DND-41 (cell line): Measurements from ENCODE around the gene FAAP24.
"Not testable (repeated sequence)": the region's sequence is repeated elsewhere in the genome, so short reads cannot be mapped to it uniquely, and the experiment has no call there.

Experiments
- ATAC-seq: fragments of 200-7000 bp; cut with Tn5 transposase; 3 replicates; pipeline ENCODE4 v1.9.1; 2021; ENCODE audit warnings: low read depth; ENCODE audit not compliant: insufficient read depth
- DNase-seq: peaks from one replicate; pipeline ENCODE4 v3.0.0-alpha.2; 2020
- H2AFZ ChIP-seq: 2 replicates; pipeline ENCODE4 v1.6.0; 2012; ENCODE audit warnings: low read depth, low read length
- H3K27ac ChIP-seq: 2 replicates; pipeline ENCODE4 v1.5.1; 2012; ENCODE audit warnings: low read length, inconsistent platforms
- H3K27me3 ChIP-seq: fragments of 200-600 bp; sonication (generic); 2 replicates; pipeline ENCODE4 v1.6.0; 2012; ENCODE audit warnings: low read length, mild to moderate bottlenecking, inconsistent platforms; ENCODE audit not compliant: insufficient read depth, poor library complexity
- H3K36me3 ChIP-seq: 2 replicates; pipeline ENCODE4 v1.5.1; 2012; ENCODE audit warnings: low read length, inconsistent platforms; ENCODE audit not compliant: insufficient read depth
- H3K4me1 ChIP-seq: 2 replicates; pipeline ENCODE4 v1.5.1; 2012; ENCODE audit warnings: mild to moderate bottlenecking, low read length; ENCODE audit not compliant: insufficient read depth
- H3K4me2 ChIP-seq: 2 replicates; pipeline ENCODE4 v1.6.0; 2012; ENCODE audit warnings: mild to moderate bottlenecking, moderate library complexity, low read length, inconsistent platforms; ENCODE audit not compliant: insufficient read depth
- H3K4me3 ChIP-seq, 2 experiments: fragments of 200-600 bp in 1 of 2; shearing (Covaris generic) in 1 of 2; 2 replicates each; pipeline ENCODE4 v1.5.1; 2012 to 2016; ENCODE audit warnings: inconsistent platforms in 2 of 2, low read length in 2 of 2, mild to moderate bottlenecking in 2 of 2, low read depth in 1 of 2, moderate library complexity in 1 of 2
- H3K79me2 ChIP-seq: 2 replicates; pipeline ENCODE4 v1.6.0; 2012; ENCODE audit warnings: low read length, inconsistent platforms; ENCODE audit not compliant: insufficient read depth
- H3K9ac ChIP-seq: 2 replicates; pipeline ENCODE4 v1.6.0; 2012; ENCODE audit warnings: low read depth, mild to moderate bottlenecking, inconsistent platforms, low read length, moderate library complexity
- H3K9me3 ChIP-seq: 2 replicates; pipeline ENCODE4 v1.5.1; 2012; ENCODE audit warnings: low read length, moderate library complexity, mild to moderate bottlenecking, inconsistent platforms; ENCODE audit not compliant: insufficient read depth, severe bottlenecking
- H4K20me1 ChIP-seq: 2 replicates; pipeline ENCODE4 v1.6.0; 2012; ENCODE audit warnings: low read length; ENCODE audit not compliant: insufficient read depth
- EZH2 ChIP-seq: IDR thresholded peaks from 3 replicates; pipeline ENCODE4 v1.6.1; 2012; ENCODE audit warnings: borderline replicate concordance, low read depth, mild to moderate bottlenecking, moderate library complexity, low read length, inconsistent platforms; ENCODE audit not compliant: severe bottlenecking
- TF ChIP-seq, protein P1 (sequence below): IDR thresholded peaks from 2 replicates; pipeline ENCODE4 v1.5.1; 2012; ENCODE audit warnings: borderline replicate concordance, low read length, moderate library complexity, mild to moderate bottlenecking; ENCODE audit not compliant: poor library complexity, severe bottlenecking; ENCODE audit errors: extremely low read depth

FAAP24 gene

DNA sequence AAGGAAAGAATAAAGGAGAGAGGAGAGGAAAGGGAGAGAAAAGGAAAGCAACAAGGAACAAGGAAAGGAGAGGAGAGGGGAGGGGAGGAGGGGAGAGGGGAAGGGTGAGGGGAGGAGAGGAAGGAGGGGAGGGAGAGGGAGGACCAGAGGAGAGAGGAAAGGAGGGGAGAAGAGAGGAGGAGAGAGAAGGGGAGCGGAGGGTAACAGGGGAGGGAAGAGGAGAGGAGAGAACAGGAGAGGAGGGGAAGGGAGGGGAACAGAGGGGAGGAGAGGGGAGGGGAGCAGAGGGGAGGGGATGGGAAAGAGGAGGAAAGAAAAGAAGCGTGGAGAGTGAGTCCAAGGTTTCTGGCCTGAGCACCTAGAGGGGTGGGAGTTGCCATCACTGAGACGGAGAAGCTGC lies 26.7 kb downstream of the FAAP24 start:
- Histone ChIP-seq H3K9me3 (no peaks in the 10 kb centered on the region), H3K36me3 (no peaks in the 10 kb centered on the region), H4K20me1 (no peaks in the 10 kb centered on the region), H3K4me3 (no peak overlapping the region), H2AFZ (no peak overlapping the region), H3K27ac (no peak overlapping the region), H3K9ac (no peak overlapping the region), H3K4me1 (no peaks in the 10 kb centered on the region), H3K4me2 (no peak overlapping the region), H3K79me2 (no peaks in the 10 kb centered on the region), H3K27me3 (no peaks in the 10 kb centered on the region)
- no peak for DNase-seq
- TF ChIP-seq, protein P1, sequence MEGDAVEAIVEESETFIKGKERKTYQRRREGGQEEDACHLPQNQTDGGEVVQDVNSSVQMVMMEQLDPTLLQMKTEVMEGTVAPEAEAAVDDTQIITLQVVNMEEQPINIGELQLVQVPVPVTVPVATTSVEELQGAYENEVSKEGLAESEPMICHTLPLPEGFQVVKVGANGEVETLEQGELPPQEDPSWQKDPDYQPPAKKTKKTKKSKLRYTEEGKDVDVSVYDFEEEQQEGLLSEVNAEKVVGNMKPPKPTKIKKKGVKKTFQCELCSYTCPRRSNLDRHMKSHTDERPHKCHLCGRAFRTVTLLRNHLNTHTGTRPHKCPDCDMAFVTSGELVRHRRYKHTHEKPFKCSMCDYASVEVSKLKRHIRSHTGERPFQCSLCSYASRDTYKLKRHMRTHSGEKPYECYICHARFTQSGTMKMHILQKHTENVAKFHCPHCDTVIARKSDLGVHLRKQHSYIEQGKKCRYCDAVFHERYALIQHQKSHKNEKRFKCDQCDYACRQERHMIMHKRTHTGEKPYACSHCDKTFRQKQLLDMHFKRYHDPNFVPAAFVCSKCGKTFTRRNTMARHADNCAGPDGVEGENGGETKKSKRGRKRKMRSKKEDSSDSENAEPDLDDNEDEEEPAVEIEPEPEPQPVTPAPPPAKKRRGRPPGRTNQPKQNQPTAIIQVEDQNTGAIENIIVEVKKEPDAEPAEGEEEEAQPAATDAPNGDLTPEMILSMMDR: no peak
- no peak for TF ChIP-seq EZH2
- no peak for ATAC-seq

DNA sequence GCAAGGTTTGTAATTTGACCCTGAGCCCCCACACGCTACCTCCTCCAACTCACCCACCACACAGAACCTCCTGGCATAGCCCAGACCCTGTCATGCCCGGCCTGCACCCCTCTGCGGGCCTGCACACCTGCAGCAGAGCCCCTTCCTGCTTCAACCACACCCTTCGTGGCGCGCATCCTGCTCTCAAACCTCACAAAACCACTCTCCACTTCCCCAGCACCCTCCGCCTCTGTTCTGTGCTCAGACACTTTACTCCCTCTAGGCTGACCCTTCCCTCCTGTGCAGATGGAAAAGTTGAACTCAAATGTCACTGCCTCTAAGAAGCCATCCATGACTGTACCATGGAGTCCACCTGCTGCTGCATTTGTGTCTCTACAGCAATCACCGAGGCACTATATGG lies 28.5 kb downstream of the FAAP24 start:
- ATAC-seq (peak; percentile 55), DNase-seq (peak; percentile 11)
- no peaks in the 10 kb centered on the region for H3K9me3 ChIP-seq
- H3K4me2 ChIP-seq: no peak overlapping the region
- no peaks in the 10 kb centered on the region for H4K20me1 ChIP-seq
- no peaks in the 10 kb centered on the region for H3K79me2 ChIP-seq
- H2AFZ ChIP-seq: no peak overlapping the region
- H3K4me3 ChIP-seq: no peak overlapping the region
- no peaks in the 10 kb centered on the region for H3K4me1 ChIP-seq
- no peak overlapping the region for H3K9ac ChIP-seq
- H3K36me3 ChIP-seq: no peaks in the 10 kb centered on the region
- TF ChIP-seq, protein P1: no peak
- TF ChIP-seq EZH2: no peak
- no peaks in the 10 kb centered on the region for H3K27me3 ChIP-seq
- no peak overlapping the region for H3K27ac ChIP-seq

GRCh38 chr19:33000910-33001309 lies 28.9 kb downstream of the FAAP24 start:
- no peaks in the 10 kb centered on the region for H3K79me2 ChIP-seq
- no peaks in the 10 kb centered on the region for H3K4me1 ChIP-seq
- H3K4me2 ChIP-seq: no peak overlapping the region
- no peak for TF ChIP-seq EZH2
- TF ChIP-seq, protein P1: no peak
- no peaks in the 10 kb centered on the region for H4K20me1 ChIP-seq
- no peak overlapping the region for H3K9ac ChIP-seq
- no peaks in the 10 kb centered on the region for H3K27me3 ChIP-seq
- no peak overlapping the region for H3K27ac ChIP-seq
- no peaks in the 10 kb centered on the region for H3K36me3 ChIP-seq
- no peak for DNase-seq
- no peak overlapping the region for H3K4me3 ChIP-seq
- no peak for ATAC-seq
- H2AFZ ChIP-seq: no peak overlapping the region
- no peaks in the 10 kb centered on the region for H3K9me3 ChIP-seq

DNA sequence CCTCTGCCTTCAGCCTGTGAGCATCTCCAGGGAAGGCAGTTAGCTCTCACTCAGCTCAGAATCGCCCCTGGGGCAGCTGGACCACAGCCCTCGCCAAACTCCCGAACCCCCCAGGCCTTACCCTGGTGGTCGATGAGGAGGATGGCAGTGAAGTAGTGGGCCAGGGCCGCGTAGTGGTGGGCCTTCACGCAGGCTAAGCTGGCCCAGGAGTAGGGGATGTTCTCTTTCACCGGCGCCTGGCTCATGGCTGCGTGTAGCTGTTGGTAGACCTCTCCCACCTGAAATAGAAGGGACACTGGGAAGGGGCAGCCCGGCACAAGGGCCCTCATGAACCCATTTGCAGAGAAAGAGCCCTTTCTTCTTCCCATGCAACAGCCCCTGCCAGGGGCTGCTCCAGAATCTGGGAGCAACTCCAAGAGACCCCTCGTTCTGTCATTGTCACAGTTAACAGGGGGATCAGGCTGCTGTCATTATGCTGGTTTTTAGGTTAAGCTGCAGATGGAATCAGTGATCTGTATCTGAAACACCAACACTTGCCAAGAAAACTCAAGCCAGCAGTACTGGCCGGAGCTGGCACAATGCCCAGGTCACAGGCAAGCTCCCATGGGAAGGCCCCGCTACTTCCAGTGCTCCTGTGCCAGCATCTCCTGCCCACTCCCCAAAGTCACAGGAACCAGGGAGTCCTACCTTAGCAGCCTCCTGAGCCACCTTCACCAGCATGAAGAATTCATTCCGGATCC lies 30.3 kb downstream of the FAAP24 start:
- H3K36me3 ChIP-seq, H3K4me3 ChIP-seq, H3K27ac ChIP-seq, H3K79me2 ChIP-seq, H3K9ac ChIP-seq, H4K20me1 ChIP-seq, ATAC-seq, H3K9me3 ChIP-seq, H3K4me1 ChIP-seq, H2AFZ ChIP-seq, H3K27me3 ChIP-seq, H3K4me2 ChIP-seq, DNase-seq: not testable (repeated sequence)

DNA sequence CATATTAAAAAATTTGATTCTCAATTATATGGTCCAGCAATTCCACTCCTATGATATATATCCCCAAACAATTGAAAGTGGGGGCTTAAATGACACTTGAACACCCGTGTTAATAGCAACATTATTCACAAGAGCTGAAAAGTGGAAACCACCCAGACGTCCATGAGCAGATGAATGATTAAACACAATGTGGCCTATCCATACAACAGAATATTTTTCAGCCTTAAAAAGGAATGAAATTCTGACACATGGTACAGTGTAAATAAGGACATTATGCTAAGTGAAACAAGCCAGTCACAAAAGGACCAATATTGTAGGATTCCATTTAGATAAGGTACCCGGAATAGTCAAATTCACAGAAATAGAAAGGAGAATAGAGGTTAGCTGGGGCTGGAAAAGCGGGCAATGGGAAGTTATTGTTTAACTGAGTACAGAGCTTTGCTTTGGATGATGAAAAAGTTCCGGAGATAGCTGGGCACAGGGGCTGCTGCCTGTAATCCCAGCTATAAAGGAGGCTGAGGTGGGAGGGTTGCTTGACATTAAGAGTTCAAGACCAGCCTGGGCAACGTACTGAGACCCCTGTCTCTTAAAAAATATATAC lies 31.5 kb downstream of the FAAP24 start:
- not testable (repeated sequence) for H3K27ac ChIP-seq, DNase-seq, H3K4me2 ChIP-seq, H3K9me3 ChIP-seq, H3K4me1 ChIP-seq, ATAC-seq, H4K20me1 ChIP-seq, H2AFZ ChIP-seq, H3K9ac ChIP-seq, H3K36me3 ChIP-seq, H3K79me2 ChIP-seq, H3K27me3 ChIP-seq, H3K4me3 ChIP-seq
